ENCODE data around the gene FCGR2B. TPM values are rescaled to one million over a fixed set of nuclear protein-coding genes. Genes with fewer than 3 reads are reported as not detected.
"Not testable (repeated sequence)": the region's sequence is repeated elsewhere in the genome, so short reads cannot be mapped to it uniquely, and the experiment has no call there.

The FCGR2B gene
- total RNA-seq, 1 experiment from 2014 or later = not detected

- Histone ChIP-seq H3K9me3 (ENCODE audit: low read length) (no peaks in the 10 kb centered on the region), H3K27me3 (ENCODE audit: low read length) (no peaks in the 10 kb centered on the region), H3K36me3 (ENCODE audit: low read depth, low read length) (no peaks in the 10 kb centered on the region), H3K27ac (ENCODE audit: low read length) (peak overlapping the region; percentile 55), H3K9me2 (replicated peaks; ENCODE audit: low read length) (no peaks in the 10 kb centered on the region), H4K20me1 (ENCODE audit: low read length) (no peaks in the 10 kb centered on the region), H3K9ac (ENCODE audit: low read length) (no peak overlapping the region), H3K79me2 (ENCODE audit: low read length) (peaks cover 17% of the 10 kb centered on the region), H3K4me1 (ENCODE audit: insufficient read depth, low read length) (peaks cover 49% of the 10 kb centered on the region), H2AFZ (ENCODE audit: low read length) (no peak overlapping the region), H3K4me2 (ENCODE audit: low read length) (no peak overlapping the region), H3K4me3 (ENCODE audit: low read length) (no peak overlapping the region), H3F3A (ENCODE audit: low read length, unreplicated experiment) (no peaks in the 10 kb centered on the region)
- intact Hi-C loops (cut with micrococcal nuclease) = no loop called here
- no TSS peak for BruUV-seq (replicated peaks)
- DNase-seq (no peak), ATAC-seq (no peak)
- TF ChIP-seq EZH2phosphoT487 (IDR thresholded peaks at IDR 0.05; ENCODE audit: borderline replicate concordance, low read length) = no peak
- POLR2A ChIA-PET (ENCODE audit: unreplicated experiment) = no interaction called here
- CTCF ChIA-PET = interaction anchor here (0.9 kb wide), 1 partner anchor 16 kb away, joined by 11 read pairs; no protein-coding TSS in a partner anchor
Observed at GRCh38 chr1:161722406-161722805, 59.5 kb downstream of the FCGR2B start.

GRCh38 chr1:161723459-161724141 is 60.7 kb downstream of the FCGR2B start:
- no peaks in the 10 kb centered on the region for H3K36me3 ChIP-seq (ENCODE audit: low read depth, low read length)
- H3K9ac ChIP-seq (ENCODE audit: low read length) = no peak overlapping the region
- CTCF ChIA-PET = interaction anchor here (0.7 kb wide), 1 partner anchor 9 kb away, joined by 6 read pairs; no protein-coding TSS in a partner anchor
- no peaks in the 10 kb centered on the region for H4K20me1 ChIP-seq (ENCODE audit: low read length)
- no peak overlapping the region for H3K27ac ChIP-seq (ENCODE audit: low read length)
- no peak overlapping the region for H2AFZ ChIP-seq (ENCODE audit: low read length)
- H3K4me3 ChIP-seq (ENCODE audit: low read length) = no peak overlapping the region
- peak overlapping the region; percentile 52 for H3K4me2 ChIP-seq (ENCODE audit: low read length)
- POLR2A ChIA-PET (ENCODE audit: unreplicated experiment) = no interaction called here
- DNase-seq = peak; percentile 90
- no peaks in the 10 kb centered on the region for H3K9me2 ChIP-seq (replicated peaks; ENCODE audit: low read length)
- no TSS peak for BruUV-seq (replicated peaks)
- no peaks in the 10 kb centered on the region for H3F3A ChIP-seq (ENCODE audit: low read length, unreplicated experiment)
- peaks cover 23% of the 10 kb centered on the region for H3K79me2 ChIP-seq (ENCODE audit: low read length)
- H3K27me3 ChIP-seq (ENCODE audit: low read length) = no peaks in the 10 kb centered on the region
- no peak for ATAC-seq
- intact Hi-C loops (cut with micrococcal nuclease) = no loop called here
- peaks cover 55% of the 10 kb centered on the region for H3K4me1 ChIP-seq (ENCODE audit: insufficient read depth, low read length)
- TF ChIP-seq CTCF (conservative IDR thresholded peaks at IDR 0.05; ENCODE audit: low read depth, low read length) = no peak
- TF ChIP-seq EZH2phosphoT487 (IDR thresholded peaks at IDR 0.05; ENCODE audit: borderline replicate concordance, low read length) = no peak
- TF ChIP-seq EZH2 (IDR thresholded peaks at IDR 0.05; ENCODE audit: low read length, unreplicated experiment) = no peak
- H3K9me3 ChIP-seq (ENCODE audit: low read length) = no peaks in the 10 kb centered on the region

- ATAC-seq; H3K27ac ChIP-seq (ENCODE audit: low read length); intact Hi-C loops (cut with micrococcal nuclease); BruUV-seq (replicated peaks); POLR2A ChIA-PET (ENCODE audit: unreplicated experiment); H3K36me3 ChIP-seq (ENCODE audit: low read depth, low read length); H3K9me2 ChIP-seq (replicated peaks; ENCODE audit: low read length); H3K9me3 ChIP-seq (ENCODE audit: low read length); H3F3A ChIP-seq (ENCODE audit: low read length, unreplicated experiment); H3K27me3 ChIP-seq (ENCODE audit: low read length); H4K20me1 ChIP-seq (ENCODE audit: low read length); DNase-seq: not testable (repeated sequence)
- CTCF ChIA-PET = interaction anchor here (0.6 to 1.0 kb wide), 2 partner anchors 13 to 500 kb away, joined by 12 to 15 read pairs; no protein-coding TSS in a partner anchor
- H2AFZ ChIP-seq (ENCODE audit: low read length) = peak overlapping the region; percentile 87
- H3K9ac ChIP-seq (ENCODE audit: low read length) = peak overlapping the region; percentile 84
- H3K4me3 ChIP-seq (ENCODE audit: low read length) = peak overlapping the region; percentile 85
- peaks cover 23% of the 10 kb centered on the region for H3K79me2 ChIP-seq (ENCODE audit: low read length)
- H3K4me2 ChIP-seq (ENCODE audit: low read length) = peak overlapping the region; percentile 99
- peaks cover 73% of the 10 kb centered on the region for H3K4me1 ChIP-seq (ENCODE audit: insufficient read depth, low read length)
Observed at GRCh38 chr1:161725258-161725907, 62.4 kb downstream of the FCGR2B start.

All from PC-3 (cell line).